NCI-H2107 treated with DMSO at 0.1 percent for 48 hours (cell line): ENCODE results near the gene CDC25A.
"Not testable (repeated sequence)": the region's sequence is repeated elsewhere in the genome, so short reads cannot be mapped to it uniquely, and the experiment has no call there.

ENCODE experiments used
- DNase-seq: peaks from one replicate; lab custom pipeline; 2025; ENCODE audit not compliant: unreplicated experiment; lab: John Stamatoyannopoulos, UW

CDC25A gene

DNA sequence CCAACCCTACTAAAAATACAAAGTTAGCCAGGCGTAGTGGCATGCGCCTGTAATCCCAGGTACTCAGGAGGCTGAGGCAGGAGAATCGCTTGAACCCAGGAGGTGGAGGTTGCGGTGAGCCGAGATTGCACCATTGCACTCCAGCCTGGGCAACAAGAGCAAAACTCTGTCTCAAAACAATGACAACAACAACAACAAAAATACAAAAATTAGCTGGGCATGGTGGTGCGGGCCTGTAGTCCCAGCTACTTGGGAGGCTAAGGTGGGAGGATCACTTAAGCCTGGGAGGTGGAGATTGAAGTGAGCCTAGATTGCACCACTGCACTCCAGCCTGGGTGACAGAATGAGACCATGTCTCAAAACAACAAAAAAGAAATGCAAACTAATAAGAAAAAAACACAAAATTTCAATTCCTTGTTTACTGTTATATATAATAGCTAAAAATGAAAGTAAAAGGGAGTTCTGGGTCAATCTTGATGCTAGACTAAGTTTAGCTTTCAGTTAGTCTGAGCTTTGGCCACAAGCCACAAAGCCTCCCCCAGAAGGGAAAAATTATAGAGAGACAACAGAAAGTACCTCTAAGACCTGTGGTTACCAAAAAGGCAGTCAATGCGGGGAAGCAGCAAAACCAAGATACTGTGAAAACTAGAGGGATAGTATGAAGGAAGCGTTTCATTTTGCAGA, 76.0 kb downstream of the CDC25A start:
- DNase-seq, result not testable (repeated sequence)

DNA sequence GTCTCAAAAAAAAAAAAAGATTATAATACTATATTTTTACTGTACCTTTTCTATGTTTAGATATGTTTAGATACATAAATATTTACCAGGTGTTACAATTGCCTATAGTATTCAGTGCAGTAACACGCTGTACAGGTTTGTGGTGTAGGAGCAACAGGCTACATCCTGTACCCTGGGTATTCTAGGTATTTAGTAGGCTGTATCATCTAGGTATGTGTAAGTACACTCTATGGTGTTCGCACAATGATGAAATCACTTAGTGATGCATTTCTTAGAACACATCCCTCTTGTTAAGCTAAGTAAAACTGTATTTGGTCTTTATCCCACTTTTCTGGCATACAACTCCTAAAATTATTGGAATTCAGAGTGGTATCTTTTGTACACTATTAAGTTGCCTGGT, 77.8 kb downstream of the CDC25A start:
- no peak for DNase-seq

DNA sequence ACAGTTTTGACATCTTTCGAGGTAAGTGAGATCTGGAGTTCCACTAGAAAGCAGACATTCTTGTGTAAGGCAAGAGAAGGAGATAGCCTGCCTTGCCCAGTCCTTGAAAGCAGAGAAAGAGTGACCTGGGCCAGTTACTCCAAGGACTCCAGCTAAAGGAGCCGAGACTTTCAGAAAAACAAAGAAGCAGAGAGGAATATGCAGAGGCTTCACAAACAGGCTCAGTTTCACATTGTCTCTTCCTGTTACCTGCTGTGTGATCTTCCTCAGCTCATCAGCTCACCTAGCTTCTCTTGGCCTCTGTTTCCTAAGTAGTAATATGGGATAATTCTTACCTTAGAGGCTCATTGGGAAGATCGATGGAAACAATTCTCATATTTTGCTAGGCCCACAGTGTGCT, 81.0 kb downstream of the CDC25A start:
- DNase-seq, result no peak
